Mucosa of descending colon (tissue), 3 donors: ENCODE measurements around the gene HOXC9. TPM values are rescaled to one million over a fixed set of nuclear protein-coding genes. Genes with fewer than 3 reads are reported as not detected.
"Not testable (repeated sequence)": the region's sequence is repeated elsewhere in the genome, so short reads cannot be mapped to it uniquely, and the experiment has no call there.

Experiments
- ATAC-seq: fragments of 200-7000 bp; cut with Tn5 transposase; one replicate; pipeline ENCODE4 v1.9.1; 2020; ENCODE audit warnings: mild to moderate bottlenecking, moderate library complexity
- DNase-seq, 3 donors: peaks; one replicate each; pipeline ENCODE4 v3.0.0-alpha.2; 2020
- H3K36me3 ChIP-seq: fragments of 200-600 bp; one replicate; pipeline ENCODE4 v1.8.0; 2021; ENCODE audit warnings: low read depth, mild to moderate bottlenecking
- H3K4me1 ChIP-seq: fragments of 200-600 bp; one replicate; pipeline ENCODE4 v1.8.0; 2021; ENCODE audit warnings: low read depth, mild to moderate bottlenecking
- H3K4me3 ChIP-seq: fragments of 200-600 bp; one replicate; pipeline ENCODE4 v1.8.0; 2021; ENCODE audit warnings: mild to moderate bottlenecking
- H3K9me3 ChIP-seq: fragments of 200-600 bp; one replicate; pipeline ENCODE4 v1.8.0; 2021; ENCODE audit warnings: mild to moderate bottlenecking
- CTCF ChIP-seq: fragments of 200-600 bp; IDR thresholded peaks from one replicate; pipeline ENCODE4 v1.8.0; 2022; ENCODE audit warnings: antibody characterized with exemption, mild to moderate bottlenecking
- intact Hi-C, 2 donors: fragments of 100-400 bp; cut with DNase I in 1 of 2; cut with micrococcal nuclease in 1 of 2; formaldehyde crosslinking; loops; one replicate each; pipeline versions ENCODE4 v1.11.0 to v1.11.1; 2022; cut with DNase I, micrococcal nuclease
- total RNA-seq, 3 donors: library from RNA; stranded (reverse); fragmentation: NEBNext Ultra II Directional in 2 of 3; extraction: Animal tissue kit (Norgen Biotek cat#: 25700) in 2 of 3; gene quantifications; one replicate each; pipeline versions ENCODE4 v1.2.1 to v1.2.4, GENCODE V29; 2021 to 2023
- donor health status: DM: no; HTN: no; CAD: no; lungs with moderate emphysema.
- donor health status: DM: no; HTN: no; CAD: no.
- donor health status: DM: no; HTN: yes; CAD: no.

The HOXC9 gene
- total RNA-seq, 3 donors from 2014 or later: not detected

DNA sequence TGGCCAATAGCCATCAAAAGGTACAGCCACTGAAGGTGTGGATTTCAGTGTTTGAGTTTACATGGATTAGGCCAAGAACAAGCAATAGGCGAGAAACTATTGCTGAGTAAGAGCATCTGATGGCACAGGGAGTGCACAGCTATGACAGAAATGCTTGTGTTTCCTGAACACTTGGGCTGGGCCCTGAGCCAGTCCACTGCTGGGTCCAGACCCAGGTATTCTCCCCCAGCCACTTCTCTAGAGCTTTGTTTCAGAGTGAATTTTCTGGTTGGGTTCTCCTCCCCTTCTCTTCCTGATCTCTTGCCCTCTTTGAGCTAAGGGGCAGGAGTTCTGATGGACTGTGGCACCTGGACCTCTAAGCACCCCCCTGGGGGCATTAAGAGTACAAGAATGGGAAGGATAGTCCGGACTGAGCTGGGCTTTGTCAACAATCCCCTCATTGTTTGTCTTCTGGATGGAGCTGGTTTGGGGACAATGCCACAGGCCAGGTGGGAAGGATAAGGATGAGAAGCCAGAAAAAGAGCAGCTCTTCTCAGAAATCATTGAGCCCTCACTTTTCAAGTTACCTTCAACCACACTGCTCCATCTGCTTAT, 41.2 kb downstream of the HOXC9 start:
- Histone ChIP-seq H3K4me3 (no peak overlapping the region), H3K36me3 (no peaks in the 10 kb centered on the region), H3K9me3 (no peaks in the 10 kb centered on the region), H3K4me1 (no peaks in the 10 kb centered on the region)
- ATAC-seq (no peak), DNase-seq (no peak)
- intact Hi-C loops: no loop called here
- no peak for TF ChIP-seq CTCF

- DNase-seq, H3K36me3 ChIP-seq, H3K4me1 ChIP-seq, H3K4me3 ChIP-seq, intact Hi-C loops, H3K9me3 ChIP-seq, ATAC-seq: not testable (repeated sequence)
Observed at GRCh38 chr12:54042033-54042432, 42.1 kb downstream of the HOXC9 start.

GRCh38 chr12:54042970-54043853, 43.3 kb downstream of the HOXC9 start:
- Histone ChIP-seq H3K36me3 (no peaks in the 10 kb centered on the region), H3K9me3 (no peaks in the 10 kb centered on the region), H3K4me1 (no peaks in the 10 kb centered on the region), H3K4me3 (no peak overlapping the region)
- no peak for TF ChIP-seq CTCF
- no peak for ATAC-seq
- DNase-seq: no peak
- intact Hi-C loops: no loop called here

- H3K4me3 ChIP-seq: no peak overlapping the region
- intact Hi-C loops: no loop called here
- TF ChIP-seq CTCF: no peak
- DNase-seq (no peak), ATAC-seq (no peak)
- no peaks in the 10 kb centered on the region for H3K36me3 ChIP-seq
- no peaks in the 10 kb centered on the region for H3K9me3 ChIP-seq
- no peaks in the 10 kb centered on the region for H3K4me1 ChIP-seq
Observed at GRCh38 chr12:54044425-54045103, 44.6 kb downstream of the HOXC9 start.

DNA sequence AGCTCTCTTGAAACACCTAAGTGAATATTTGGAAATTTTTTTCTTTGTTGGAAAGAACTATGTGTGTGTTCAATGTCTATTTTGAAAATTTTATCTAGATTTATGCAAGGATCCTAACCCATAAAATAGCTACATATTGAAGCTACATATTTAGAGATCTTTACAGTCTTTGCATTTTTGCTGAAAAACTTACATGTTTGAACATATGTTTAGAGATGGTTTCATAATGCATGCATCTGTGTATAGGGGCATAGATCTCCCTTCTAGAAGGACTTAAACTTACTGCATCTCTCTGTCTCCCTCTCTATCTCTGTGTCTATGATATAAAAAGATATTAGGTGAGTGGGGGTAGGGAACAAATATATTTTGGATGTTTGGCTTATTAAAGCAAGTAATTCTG, 45.4 kb downstream of the HOXC9 start:
- no peak for TF ChIP-seq CTCF
- DNase-seq (no peak), ATAC-seq (no peak)
- Histone ChIP-seq H3K9me3 (no peaks in the 10 kb centered on the region), H3K4me3 (no peak overlapping the region), H3K4me1 (no peaks in the 10 kb centered on the region), H3K36me3 (no peaks in the 10 kb centered on the region)
- intact Hi-C loops: no loop called here
